Measurements from ENCODE around the gene TULP4. TPM values are rescaled to one million over a fixed set of nuclear protein-coding genes. Genes with fewer than 3 reads are reported as not detected.

TULP4 gene

DNA sequence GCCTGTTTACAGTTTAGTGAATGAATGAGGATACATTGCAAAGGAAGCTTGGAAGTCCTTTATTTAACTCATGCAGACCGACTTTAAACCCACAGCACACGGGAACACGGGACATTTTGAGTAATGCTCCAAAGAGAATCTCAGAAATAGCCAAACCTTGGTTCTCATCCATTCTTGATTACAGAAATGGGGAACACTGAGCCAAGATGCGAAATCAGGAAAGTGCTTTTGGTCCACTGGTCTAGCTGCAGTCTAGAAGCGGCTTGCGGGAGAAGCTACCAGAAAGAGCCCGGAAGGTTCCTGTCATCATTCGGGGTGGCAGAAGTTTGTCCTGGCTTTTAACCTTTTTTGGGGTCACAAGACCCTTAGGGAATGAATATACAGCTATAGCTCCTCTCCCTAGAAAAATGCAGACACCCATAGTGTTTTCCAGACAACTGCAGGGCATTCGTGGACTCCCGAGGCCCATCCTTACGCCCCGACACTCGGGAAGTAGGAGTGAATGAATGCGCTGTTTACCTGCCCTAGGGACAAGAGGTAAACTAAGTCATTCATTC lies 247.2 kb downstream of the TULP4 start:
- H3K56ac ChIP-seq (ENCODE audit: low read length): peak overlapping the region; percentile 91
- no peak for DNase-seq
- no peak overlapping the region for H3K27ac ChIP-seq (ENCODE audit: low read depth, low read length)
- H4K8ac ChIP-seq (ENCODE audit: low read depth, low read length): peak overlapping the region; percentile 93
- H3K4me3 ChIP-seq (ENCODE audit: low read length): peak overlapping the region; percentile 57
- H2BK15ac ChIP-seq (replicated peaks; ENCODE audit: low read depth): no peak overlapping the region
- peak overlapping the region; percentile 73 for H3K4ac ChIP-seq (ENCODE audit: low read depth, low read length)
- WGBS (ENCODE audit: extremely low coverage, insufficient coverage, low lambda C conversion rate): no CpG with 5 or more reads among the region's 14 CpGs
- peaks cover 2% of the 10 kb centered on the region for H3K4me1 ChIP-seq (ENCODE audit: control insufficient read depth, low read depth, low read length)
- no peak overlapping the region for H2AK5ac ChIP-seq (ENCODE audit: low read length)
- peaks cover 19% of the 10 kb centered on the region for H3K79me1 ChIP-seq (ENCODE audit: low read length)
- no peak overlapping the region for H3K23ac ChIP-seq (ENCODE audit: low read length)
- H3K27me3 ChIP-seq (ENCODE audit: insufficient read depth, low read length, poor library complexity): no peaks in the 10 kb centered on the region
- no peak overlapping the region for H2BK120ac ChIP-seq (ENCODE audit: low read depth, low read length)
- H3K9ac ChIP-seq (ENCODE audit: low read length): peak overlapping the region; percentile 84
- H3K36me3 ChIP-seq (ENCODE audit: control insufficient read depth, insufficient read depth, low read length): no peaks in the 10 kb centered on the region
- no peak overlapping the region for H2BK5ac ChIP-seq (ENCODE audit: low read length)
- peak overlapping the region; percentile 0 for H3K18ac ChIP-seq (ENCODE audit: low read length)
- H3K4me2 ChIP-seq (ENCODE audit: low read length): peak overlapping the region; percentile 58
- H3K79me2 ChIP-seq (ENCODE audit: control insufficient read depth, insufficient read depth, low read length): peaks cover 34% of the 10 kb centered on the region
- no peak overlapping the region for H4K5ac ChIP-seq (ENCODE audit: low read length)

DNA sequence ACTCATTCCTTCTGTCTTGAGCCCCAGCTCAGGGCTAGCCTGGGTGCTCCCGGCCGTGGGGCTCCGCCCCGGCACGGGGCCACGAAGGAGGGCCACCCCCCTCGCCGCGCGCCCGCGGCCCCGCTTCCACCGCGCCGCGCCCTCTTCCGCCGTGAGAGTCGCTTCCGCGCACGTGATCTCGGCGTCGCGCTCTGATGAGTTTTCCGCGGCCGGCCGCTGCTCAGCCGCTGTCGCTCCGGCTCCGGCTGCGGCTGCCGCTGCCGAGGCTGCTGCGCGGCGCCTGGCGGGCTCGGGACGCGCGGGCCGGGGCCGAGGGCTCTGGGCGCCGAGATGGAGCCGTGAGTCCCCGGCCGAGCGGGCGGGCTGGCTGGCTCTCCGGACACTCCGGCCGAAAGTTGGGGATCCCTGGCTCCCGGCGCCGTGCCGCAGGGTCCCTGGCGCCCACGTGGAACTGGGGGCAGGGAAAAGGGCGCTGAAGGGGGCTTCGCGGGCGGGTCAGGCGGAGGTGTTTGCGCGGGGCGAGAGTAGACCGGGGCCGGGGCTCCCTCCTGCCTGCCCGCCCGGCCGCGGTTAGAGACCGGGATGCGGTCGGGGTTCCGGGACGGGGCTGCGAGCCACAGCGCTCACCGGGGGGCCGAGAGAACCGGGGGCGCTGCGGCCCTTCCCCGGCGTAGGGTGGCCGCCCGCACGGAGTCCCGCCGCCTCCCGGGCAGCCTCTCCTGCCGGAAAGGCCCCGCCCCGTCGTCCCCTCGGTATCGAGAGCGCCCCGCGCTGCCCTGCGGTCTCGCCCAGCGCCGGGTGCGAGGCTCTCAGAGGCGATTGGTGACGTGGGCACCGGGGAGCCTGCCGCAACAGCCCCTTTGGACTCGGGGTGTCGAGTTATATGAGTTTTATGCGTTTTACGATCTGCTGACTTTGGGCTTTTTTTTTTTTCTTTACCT lies 247.9 kb downstream of the TULP4 start, which contains the start of gene TMEM181:
TSS of gene TMEM181 (plus strand) at position 197 of the 941 bp plus-strand sequence. CDS start at position 331, 134 bp downstream.
- H3K4ac ChIP-seq (ENCODE audit: low read depth, low read length): peak within 1 kb of the TSS; percentile 94
- WGBS (ENCODE audit: extremely low coverage, insufficient coverage, low lambda C conversion rate): no CpG with 5 or more reads among the region's 120 CpGs
- H2BK5ac ChIP-seq (ENCODE audit: low read length): no peak within 1 kb of the TSS
- peak within 1 kb of the TSS; percentile 57 for H3K27ac ChIP-seq (ENCODE audit: low read depth, low read length)
- H2AK5ac ChIP-seq (ENCODE audit: low read length): no peak within 1 kb of the TSS
- H3K36me3 ChIP-seq (ENCODE audit: control insufficient read depth, insufficient read depth, low read length): no peaks in the 10 kb centered on the region
- H3K4me2 ChIP-seq (ENCODE audit: low read length): peak within 1 kb of the TSS; percentile 89
- peak; percentile 85 for DNase-seq
- peak within 1 kb of the TSS; percentile 84 for H3K9ac ChIP-seq (ENCODE audit: low read length)
- no peaks in the 10 kb centered on the region for H3K27me3 ChIP-seq (ENCODE audit: insufficient read depth, low read length, poor library complexity)
- H3K79me1 ChIP-seq (ENCODE audit: low read length): peaks cover 23% of the 10 kb centered on the region
- peak within 1 kb of the TSS; percentile 71 for H3K4me3 ChIP-seq (ENCODE audit: low read length)
- peak within 1 kb of the TSS; percentile 91 for H3K56ac ChIP-seq (ENCODE audit: low read length)
- peak within 1 kb of the TSS; percentile 91 for H3K18ac ChIP-seq (ENCODE audit: low read length)
- no peak within 1 kb of the TSS for H4K5ac ChIP-seq (ENCODE audit: low read length)
- peak within 1 kb of the TSS; percentile 69 for H3K23ac ChIP-seq (ENCODE audit: low read length)
- H2BK120ac ChIP-seq (ENCODE audit: low read depth, low read length): no peak within 1 kb of the TSS
- H3K4me1 ChIP-seq (ENCODE audit: control insufficient read depth, low read depth, low read length): peaks cover 2% of the 10 kb centered on the region
- H4K8ac ChIP-seq (ENCODE audit: low read depth, low read length): peak within 1 kb of the TSS; percentile 93
- H2BK15ac ChIP-seq (replicated peaks; ENCODE audit: low read depth): no peak within 1 kb of the TSS
- H3K79me2 ChIP-seq (ENCODE audit: control insufficient read depth, insufficient read depth, low read length): peaks cover 42% of the 10 kb centered on the region

DNA sequence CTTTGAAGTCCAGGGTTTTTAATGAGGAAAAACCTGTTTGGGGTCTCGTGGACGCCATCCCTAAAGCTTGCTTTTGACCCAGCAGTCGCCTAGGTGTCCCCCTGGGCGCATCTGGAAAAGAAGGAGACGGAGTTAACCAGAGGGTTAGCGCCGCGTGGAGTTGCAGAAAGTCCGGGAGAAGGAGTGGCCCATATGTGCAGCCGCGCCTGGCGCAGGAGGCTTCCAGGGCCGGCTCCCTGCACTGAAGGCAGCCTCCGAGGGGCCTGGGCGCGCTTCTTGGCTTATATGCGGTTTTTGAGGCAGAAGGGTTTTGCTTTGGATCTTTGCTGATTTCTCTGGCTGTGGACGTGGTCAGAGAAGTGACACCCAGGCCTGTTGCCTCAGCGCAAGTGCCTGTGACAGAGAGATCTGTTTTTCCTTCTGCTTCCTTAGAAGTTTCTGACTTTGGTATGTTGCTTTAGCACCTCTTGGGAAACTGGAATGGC lies 248.6 kb downstream of the TULP4 start:
- Histone ChIP-seq H3K79me2 (ENCODE audit: control insufficient read depth, insufficient read depth, low read length) (peaks cover 48% of the 10 kb centered on the region), H3K56ac (ENCODE audit: low read length) (peak overlapping the region; percentile 88), H2BK120ac (ENCODE audit: low read depth, low read length) (no peak overlapping the region), H4K8ac (ENCODE audit: low read depth, low read length) (no peak overlapping the region), H3K27me3 (ENCODE audit: insufficient read depth, low read length, poor library complexity) (no peaks in the 10 kb centered on the region), H3K4ac (ENCODE audit: low read depth, low read length) (no peak overlapping the region), H2AK5ac (ENCODE audit: low read length) (no peak overlapping the region), H3K27ac (ENCODE audit: low read depth, low read length) (no peak overlapping the region), H2BK5ac (ENCODE audit: low read length) (no peak overlapping the region), H3K4me3 (ENCODE audit: low read length) (peak overlapping the region; percentile 71), H2BK15ac (replicated peaks; ENCODE audit: low read depth) (no peak overlapping the region), H4K5ac (ENCODE audit: low read length) (no peak overlapping the region), H3K23ac (ENCODE audit: low read length) (no peak overlapping the region), H3K4me2 (ENCODE audit: low read length) (peak overlapping the region; percentile 89), H3K36me3 (ENCODE audit: control insufficient read depth, insufficient read depth, low read length) (no peaks in the 10 kb centered on the region), H3K18ac (ENCODE audit: low read length) (peak overlapping the region; percentile 91), H3K9ac (ENCODE audit: low read length) (peak overlapping the region; percentile 84), H3K79me1 (ENCODE audit: low read length) (peaks cover 28% of the 10 kb centered on the region), H3K4me1 (ENCODE audit: control insufficient read depth, low read depth, low read length) (peaks cover 2% of the 10 kb centered on the region)
- no CpG with 5 or more reads among the region's 19 CpGs for WGBS (ENCODE audit: extremely low coverage, insufficient coverage, low lambda C conversion rate)
- DNase-seq: no peak

Small RNAs within 50 kb of the gene (small RNA-seq; reads per million reads assigned to genes)
- not detected for gene RN7SL173P (ENCODE audit: insufficient read depth)
